T-helper 17 cell (primary cell): ENCODE data around the gene GALNT5. TPM values are rescaled to one million over a fixed set of nuclear protein-coding genes. Genes with fewer than 3 reads are reported as not detected.
"Not testable (repeated sequence)": the region's sequence is repeated elsewhere in the genome, so short reads cannot be mapped to it uniquely, and the experiment has no call there.

ENCODE experiments used
- ATAC-seq: fragments of 150-1000 bp; cut with Tn5 transposase; 2 replicates; pipeline ENCODE4 v1.10.0; 2021; ENCODE audit warnings: mild to moderate bottlenecking, moderate library complexity
- DNase-seq, 3 donors: peaks; one replicate each; pipeline versions ENCODE4 v3.0.0 to v3.0.0-alpha.2; 2020 to 2021
- H3K9me3 ChIP-seq: one replicate; pipeline ENCODE4 v1.7.0; 2013; ENCODE audit warnings: low read length, mild to moderate bottlenecking; ENCODE audit not compliant: control insufficient read depth, poor library complexity, severe bottlenecking
- H3K27ac Mint-ChIP-seq: one replicate; pipeline ENCODE4 v1.8.0; 2022; ENCODE audit warnings: mild to moderate bottlenecking, moderate library complexity, mixed read lengths
- H3K27me3 Mint-ChIP-seq: one replicate; pipeline ENCODE4 v1.8.0; 2022; ENCODE audit warnings: mixed read lengths
- H3K36me3 Mint-ChIP-seq: one replicate; pipeline ENCODE4 v1.8.0; 2022; ENCODE audit warnings: low read depth, mixed read lengths
- H3K4me1 Mint-ChIP-seq: one replicate; pipeline ENCODE4 v1.8.0; 2022; ENCODE audit warnings: mild to moderate bottlenecking, mixed read lengths
- H3K4me3 Mint-ChIP-seq: one replicate; pipeline ENCODE4 v1.8.0; 2022; ENCODE audit warnings: mild to moderate bottlenecking, moderate library complexity, mixed read lengths
- total RNA-seq, 4 donors: library from RNA in 2 of 4; stranded (reverse) in 2 of 4; gene quantifications; one replicate each; pipeline ENCODE4 v1.2.3 and lab custom pipeline; 2022 to 2026

Gene GALNT5
- total RNA-seq, 2 donors from 2014 or later = not detected

DNA sequence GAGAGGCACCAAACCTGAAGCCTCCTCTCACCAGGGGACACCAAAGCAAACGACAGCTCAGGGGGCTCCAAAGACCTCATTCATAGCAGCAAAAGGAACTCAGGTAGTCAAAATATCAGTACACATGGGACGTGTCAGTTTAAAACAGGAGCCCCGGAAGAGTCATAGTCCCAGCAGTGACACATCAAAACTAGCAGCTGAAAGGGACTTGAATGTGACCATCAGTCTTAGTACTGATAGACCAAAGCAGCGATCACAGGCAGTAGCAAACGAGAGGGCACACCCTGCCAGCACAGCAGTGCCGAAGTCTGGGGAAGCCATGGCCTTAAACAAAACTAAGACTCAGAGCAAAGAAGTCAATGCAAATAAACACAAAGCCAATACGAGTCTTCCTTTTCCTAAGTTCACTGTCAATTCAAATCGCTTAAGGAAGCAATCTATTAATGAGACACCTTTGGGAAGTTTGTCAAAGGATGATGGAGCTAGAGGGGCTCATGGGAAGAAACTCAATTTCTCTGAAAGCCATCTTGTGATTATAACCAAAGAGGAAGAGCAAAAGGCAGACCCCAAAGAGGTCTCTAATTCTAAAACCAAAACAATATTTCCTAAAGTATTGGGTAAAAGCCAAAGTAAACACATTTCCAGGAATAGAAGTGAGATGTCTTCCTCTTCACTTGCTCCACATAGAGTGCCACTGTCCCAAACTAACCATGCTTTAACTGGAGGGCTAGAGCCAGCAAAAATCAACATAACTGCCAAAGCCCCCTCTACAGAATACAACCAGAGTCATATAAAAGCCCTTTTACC lies 1.2 kb downstream of the GALNT5 start:
- H3K4me3 Mint-ChIP-seq = no peak overlapping the region
- peaks cover 11% of the 10 kb centered on the region for H3K4me1 Mint-ChIP-seq
- H3K27me3 Mint-ChIP-seq = peaks cover 6% of the 10 kb centered on the region
- ATAC-seq = no peak
- H3K9me3 ChIP-seq = no peaks in the 10 kb centered on the region
- H3K36me3 Mint-ChIP-seq = peaks cover 2% of the 10 kb centered on the region
- no peak for DNase-seq
- H3K27ac Mint-ChIP-seq = no peak overlapping the region

DNA sequence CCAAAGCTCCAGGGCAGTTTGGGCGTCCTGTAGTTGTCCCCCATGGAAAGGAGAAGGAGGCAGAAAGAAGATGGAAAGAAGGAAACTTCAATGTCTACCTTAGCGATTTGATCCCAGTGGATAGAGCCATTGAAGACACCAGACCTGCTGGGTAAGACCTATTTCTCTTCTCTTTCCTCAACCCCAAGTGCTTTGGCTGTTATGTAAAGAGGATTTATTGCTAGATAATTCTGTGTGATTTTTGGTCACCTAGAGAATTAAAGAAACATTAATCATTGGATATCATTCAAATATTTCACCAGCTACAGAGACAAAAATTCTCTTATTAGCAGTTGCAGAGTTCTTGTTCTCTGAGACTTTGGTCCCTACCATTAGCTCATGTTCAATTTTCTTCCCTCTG lies 1.9 kb downstream of the GALNT5 start:
- H3K9me3 ChIP-seq = no peaks in the 10 kb centered on the region
- Mint-ChIP-seq H3K4me1 (peaks cover 11% of the 10 kb centered on the region), H3K36me3 (peaks cover 2% of the 10 kb centered on the region), H3K27ac (no peak overlapping the region), H3K4me3 (no peak overlapping the region), H3K27me3 (peaks cover 6% of the 10 kb centered on the region)
- DNase-seq = no peak
- no peak for ATAC-seq

DNA sequence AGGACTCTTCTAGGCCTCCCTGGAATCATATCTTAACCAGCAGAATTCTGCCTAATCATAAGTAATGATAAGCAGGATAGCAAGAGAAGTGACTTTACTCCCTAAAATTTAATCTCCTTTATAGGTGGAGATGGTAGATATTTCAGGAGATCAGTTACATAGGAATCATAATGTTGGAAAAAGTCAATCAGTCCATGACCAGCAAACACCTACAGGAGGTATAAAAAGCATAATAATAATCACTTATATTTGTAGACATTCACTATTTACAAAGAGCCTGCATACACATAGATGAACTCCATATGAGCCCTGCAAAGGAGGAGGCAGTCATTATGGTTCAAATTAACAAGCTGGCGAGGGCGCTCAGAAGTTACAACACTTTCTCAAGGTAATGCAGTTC lies 2.5 kb downstream of the GALNT5 start:
- DNase-seq = no peak
- Mint-ChIP-seq H3K4me3 (no peak overlapping the region), H3K27me3 (peaks cover 6% of the 10 kb centered on the region), H3K4me1 (peaks cover 11% of the 10 kb centered on the region), H3K27ac (peak overlapping the region; percentile 16), H3K36me3 (peaks cover 2% of the 10 kb centered on the region)
- H3K9me3 ChIP-seq = no peaks in the 10 kb centered on the region
- ATAC-seq = no peak

DNA sequence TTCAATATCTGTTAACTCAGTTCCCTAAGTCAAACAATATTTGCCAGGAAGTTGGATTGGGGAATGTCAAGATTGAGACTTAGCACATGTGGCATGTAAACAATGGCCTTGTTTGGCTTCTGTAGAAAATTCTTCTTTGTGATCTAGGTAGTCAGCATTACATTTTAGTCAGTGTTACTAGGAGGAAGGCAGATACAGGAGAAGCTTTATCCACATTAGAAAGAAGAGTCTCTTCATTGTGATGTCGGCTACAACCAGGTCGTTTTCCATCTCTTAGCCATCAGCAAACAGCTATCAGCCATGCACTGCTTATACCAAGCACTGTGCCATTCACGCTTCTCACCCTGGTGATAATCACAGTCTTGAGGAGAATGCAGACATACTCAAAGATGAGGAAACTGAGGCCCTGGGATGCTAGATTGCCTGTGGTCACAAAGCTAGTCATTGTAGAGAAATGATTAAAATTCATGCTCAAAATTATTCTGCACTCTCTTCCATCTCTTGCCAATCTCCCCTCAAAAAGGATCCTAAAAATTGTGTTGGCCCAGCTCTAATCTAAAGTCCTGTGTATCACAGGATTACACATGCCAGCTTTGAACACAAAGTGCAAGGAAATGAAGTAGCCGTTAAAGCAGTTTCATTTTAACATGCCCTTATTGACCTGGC lies 3.2 kb downstream of the GALNT5 start:
- H3K36me3 Mint-ChIP-seq = peaks cover 2% of the 10 kb centered on the region
- DNase-seq = no peak
- H3K4me1 Mint-ChIP-seq = peaks cover 11% of the 10 kb centered on the region
- no peak for ATAC-seq
- H3K4me3 Mint-ChIP-seq = peak overlapping the region; percentile 25
- H3K27ac Mint-ChIP-seq = peak overlapping the region; percentile 16
- peaks cover 6% of the 10 kb centered on the region for H3K27me3 Mint-ChIP-seq
- no peaks in the 10 kb centered on the region for H3K9me3 ChIP-seq

DNA sequence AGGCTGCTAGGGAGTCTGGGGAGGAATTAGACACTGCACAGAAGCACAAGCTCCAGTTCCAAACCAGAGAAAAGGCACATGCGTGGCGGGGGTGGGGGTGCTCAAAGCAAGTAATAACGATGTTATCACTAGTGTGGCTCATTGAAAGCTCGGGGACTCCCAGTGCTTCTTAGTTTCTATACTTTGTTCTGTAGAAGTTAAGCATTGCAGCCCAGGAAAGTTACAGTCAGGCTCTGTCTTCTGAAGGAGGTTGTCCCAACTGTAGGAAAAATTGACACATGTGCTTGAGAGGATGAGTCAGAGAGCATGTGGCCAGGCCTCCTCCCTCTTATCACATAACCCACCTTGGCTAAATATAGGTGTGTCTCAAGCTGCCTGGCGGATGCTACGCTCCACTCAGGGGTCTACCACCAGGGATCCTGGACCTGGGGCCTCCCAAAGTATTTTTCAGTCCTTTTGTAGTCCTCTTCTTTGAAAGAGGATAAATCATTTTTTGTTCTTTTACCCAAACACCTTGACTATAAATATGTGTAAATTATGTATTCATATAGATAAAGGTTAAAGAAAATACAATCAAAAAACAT lies 3.8 kb downstream of the GALNT5 start:
- H3K9me3 ChIP-seq = no peaks in the 10 kb centered on the region
- H3K36me3 Mint-ChIP-seq = peaks cover 2% of the 10 kb centered on the region
- peaks cover 6% of the 10 kb centered on the region for H3K27me3 Mint-ChIP-seq
- peak overlapping the region; percentile 25 for H3K4me3 Mint-ChIP-seq
- H3K27ac Mint-ChIP-seq = peak overlapping the region; percentile 16
- DNase-seq (no peak), ATAC-seq (no peak)
- H3K4me1 Mint-ChIP-seq = peaks cover 13% of the 10 kb centered on the region

DNA sequence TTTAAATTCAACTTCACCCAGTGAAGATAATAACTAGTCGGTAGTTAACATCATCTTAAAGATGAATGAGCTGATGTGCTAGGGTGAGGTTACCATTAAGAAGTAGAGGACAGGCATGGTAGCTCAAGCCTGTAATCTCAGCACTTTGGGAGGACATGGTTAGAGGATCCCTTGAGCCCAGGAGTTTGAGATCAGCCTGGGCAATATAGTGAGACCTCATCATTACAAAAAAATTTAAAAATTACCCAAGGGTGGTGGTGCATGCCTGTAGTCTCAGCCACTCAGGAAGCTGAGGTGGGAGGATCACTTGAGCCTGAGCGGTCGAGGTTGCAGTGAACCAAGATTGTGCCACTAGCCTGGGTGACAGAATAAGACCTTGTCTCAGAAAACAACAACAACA lies 4.7 kb downstream of the GALNT5 start:
- no peaks in the 10 kb centered on the region for H3K9me3 ChIP-seq
- DNase-seq = no peak
- Mint-ChIP-seq H3K4me1 (peaks cover 13% of the 10 kb centered on the region), H3K4me3 (no peak overlapping the region), H3K27ac (no peak overlapping the region), H3K27me3 (peaks cover 5% of the 10 kb centered on the region), H3K36me3 (peaks cover 2% of the 10 kb centered on the region)
- ATAC-seq = no peak

DNA sequence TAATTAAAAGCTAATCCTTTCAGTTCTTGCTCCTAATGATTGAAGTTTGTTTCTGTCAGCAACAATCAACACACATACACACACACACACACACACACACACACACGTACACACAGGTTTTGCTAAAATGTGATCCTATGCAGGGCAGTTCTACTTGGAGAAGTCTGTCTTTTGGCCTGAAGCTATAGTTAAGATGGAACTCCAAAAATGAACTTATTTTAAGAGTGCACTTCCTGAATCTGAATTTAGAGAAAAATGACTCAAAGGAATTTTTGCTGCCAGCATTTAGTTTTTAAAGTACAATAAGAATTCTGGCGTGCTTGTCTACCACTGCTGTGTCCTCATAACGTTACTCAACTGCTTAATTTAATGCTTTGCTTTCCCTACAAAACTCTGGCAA lies 6.6 kb downstream of the GALNT5 start:
- H3K27ac Mint-ChIP-seq = peak overlapping the region; percentile 43
- no peak overlapping the region for H3K4me3 Mint-ChIP-seq
- no peak for ATAC-seq
- DNase-seq = no peak
- H3K9me3 ChIP-seq = no peaks in the 10 kb centered on the region
- peaks cover 16% of the 10 kb centered on the region for H3K4me1 Mint-ChIP-seq
- H3K36me3 Mint-ChIP-seq = peaks cover 2% of the 10 kb centered on the region
- H3K27me3 Mint-ChIP-seq = no peaks in the 10 kb centered on the region

DNA sequence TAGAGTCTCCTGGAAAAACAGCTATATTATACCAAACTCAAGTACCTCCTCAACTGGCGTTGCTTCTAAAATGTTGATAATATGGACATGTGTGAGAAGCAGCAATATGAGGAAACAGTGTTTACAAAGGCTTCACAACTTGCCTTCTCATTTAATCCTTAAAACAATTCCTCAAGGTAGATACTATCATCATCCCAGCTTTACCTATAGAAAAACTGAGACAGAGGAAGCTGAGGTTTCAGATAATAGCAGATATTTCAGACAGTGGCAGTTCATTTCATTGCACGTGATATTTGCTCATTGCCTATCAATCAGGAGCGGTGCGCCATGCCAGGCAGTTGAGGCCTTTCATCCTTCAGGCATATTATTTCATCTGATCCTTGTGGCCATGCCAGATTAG lies 8.3 kb downstream of the GALNT5 start:
- Mint-ChIP-seq H3K4me1 (peaks cover 14% of the 10 kb centered on the region), H3K4me3 (no peak overlapping the region), H3K27me3 (peaks cover 7% of the 10 kb centered on the region), H3K36me3 (peaks cover 2% of the 10 kb centered on the region), H3K27ac (no peak overlapping the region)
- no peaks in the 10 kb centered on the region for H3K9me3 ChIP-seq
- DNase-seq (no peak), ATAC-seq (no peak)

DNA sequence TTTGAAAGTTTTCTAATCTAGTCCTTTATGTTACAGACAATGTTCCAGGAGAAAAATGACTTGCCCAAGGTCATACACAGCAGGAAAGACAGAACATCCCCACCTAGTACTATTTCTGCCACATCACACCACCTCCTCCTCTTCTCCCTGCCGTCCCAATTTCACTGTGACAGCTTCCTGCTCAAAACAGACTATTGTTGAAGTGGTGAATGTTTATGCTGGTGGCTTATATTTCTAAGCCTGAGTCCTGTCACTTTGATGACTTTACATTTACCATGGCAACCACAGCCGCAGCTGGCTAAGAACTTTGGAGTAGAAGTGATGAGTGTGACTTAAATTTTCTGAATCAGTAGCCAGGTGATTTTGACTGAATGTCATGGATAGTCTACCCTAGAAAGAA lies 10.0 kb downstream of the GALNT5 start:
- H3K4me3 Mint-ChIP-seq = no peak overlapping the region
- ATAC-seq = peak; percentile 33
- H3K4me1 Mint-ChIP-seq = peaks cover 7% of the 10 kb centered on the region
- no peak overlapping the region for H3K27ac Mint-ChIP-seq
- H3K27me3 Mint-ChIP-seq = peaks cover 13% of the 10 kb centered on the region
- peaks cover 2% of the 10 kb centered on the region for H3K36me3 Mint-ChIP-seq
- no peaks in the 10 kb centered on the region for H3K9me3 ChIP-seq
- DNase-seq = no peak

DNA sequence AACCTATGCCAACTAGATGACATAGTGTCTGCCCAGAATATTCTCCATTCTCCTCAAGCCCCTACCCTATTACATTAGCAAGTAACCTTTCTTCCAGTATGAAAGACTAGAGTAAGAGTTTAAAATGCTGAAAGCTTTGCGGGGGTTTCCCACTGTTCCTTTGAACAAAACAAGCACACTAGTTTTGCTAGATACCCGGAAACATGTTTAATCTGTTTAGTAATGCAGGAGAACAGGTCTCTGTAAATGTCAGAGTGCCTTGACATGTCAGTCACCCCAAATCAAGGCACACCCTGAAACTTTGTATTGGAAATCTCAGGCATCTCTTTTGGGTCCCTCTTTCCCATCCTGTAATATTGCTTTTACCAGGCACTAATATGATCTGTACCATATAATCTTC lies 11.6 kb downstream of the GALNT5 start:
- Mint-ChIP-seq H3K4me3 (no peak overlapping the region), H3K4me1 (peaks cover 7% of the 10 kb centered on the region), H3K27ac (no peak overlapping the region), H3K36me3 (no peaks in the 10 kb centered on the region), H3K27me3 (peaks cover 13% of the 10 kb centered on the region)
- H3K9me3 ChIP-seq = no peaks in the 10 kb centered on the region
- DNase-seq = no peak
- ATAC-seq = no peak

DNA sequence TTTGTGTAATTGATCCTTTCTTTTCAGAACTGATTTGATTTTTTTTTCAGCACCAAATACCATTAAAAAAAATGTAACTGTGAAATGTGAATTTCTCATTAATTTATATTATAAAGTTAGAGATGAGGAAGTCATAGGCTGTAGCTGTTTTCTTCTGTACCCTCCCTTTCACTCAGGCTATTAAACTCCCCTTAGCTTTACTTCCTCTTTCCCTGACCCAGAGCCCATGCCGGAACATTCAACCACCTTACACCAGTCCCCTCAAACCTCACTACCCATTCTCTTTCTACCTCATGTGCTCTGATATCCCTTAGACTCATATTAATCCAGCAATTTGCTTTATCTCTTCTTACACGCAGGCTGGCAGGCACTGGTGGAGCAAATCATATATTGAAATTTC lies 12.4 kb downstream of the GALNT5 start:
- ATAC-seq (no peak), DNase-seq (no peak)
- H3K4me1 Mint-ChIP-seq = peaks cover 7% of the 10 kb centered on the region
- no peaks in the 10 kb centered on the region for H3K9me3 ChIP-seq
- no peak overlapping the region for H3K27ac Mint-ChIP-seq
- peaks cover 13% of the 10 kb centered on the region for H3K27me3 Mint-ChIP-seq
- H3K4me3 Mint-ChIP-seq = no peak overlapping the region
- H3K36me3 Mint-ChIP-seq = no peaks in the 10 kb centered on the region

DNA sequence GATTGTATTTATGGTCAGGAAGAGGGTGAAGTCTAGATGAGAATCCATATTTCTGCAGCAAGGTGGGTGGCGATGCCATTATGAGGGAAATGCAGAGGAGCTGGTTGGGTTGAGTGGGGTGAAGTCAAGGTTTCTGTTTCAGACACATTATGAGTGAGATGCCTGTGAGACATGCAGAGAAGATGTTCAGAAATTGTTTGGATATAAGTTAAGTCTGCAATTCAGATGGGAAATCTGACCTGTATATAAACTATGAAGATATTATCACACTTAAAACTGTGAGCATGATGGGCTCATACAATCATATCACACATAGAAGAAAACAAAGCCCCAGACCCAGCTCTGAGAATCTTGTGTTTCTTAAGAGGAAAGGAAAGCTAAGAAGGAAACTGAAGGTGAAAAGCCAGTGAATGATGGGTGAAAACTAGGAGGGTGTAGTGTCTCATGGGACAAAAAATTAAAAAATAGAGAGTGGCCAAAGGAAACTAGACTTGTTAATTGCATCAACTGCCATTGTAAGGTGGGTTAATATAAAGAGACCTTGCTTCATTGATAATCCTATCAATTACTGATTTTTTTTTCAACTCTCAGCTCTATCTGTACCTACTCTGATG lies 14.2 kb downstream of the GALNT5 start:
- no peaks in the 10 kb centered on the region for H3K9me3 ChIP-seq
- no peak overlapping the region for H3K27ac Mint-ChIP-seq
- H3K4me1 Mint-ChIP-seq = peaks cover 5% of the 10 kb centered on the region
- no peak for DNase-seq
- no peaks in the 10 kb centered on the region for H3K36me3 Mint-ChIP-seq
- no peak for ATAC-seq
- peaks cover 13% of the 10 kb centered on the region for H3K27me3 Mint-ChIP-seq
- H3K4me3 Mint-ChIP-seq = no peak overlapping the region

DNA sequence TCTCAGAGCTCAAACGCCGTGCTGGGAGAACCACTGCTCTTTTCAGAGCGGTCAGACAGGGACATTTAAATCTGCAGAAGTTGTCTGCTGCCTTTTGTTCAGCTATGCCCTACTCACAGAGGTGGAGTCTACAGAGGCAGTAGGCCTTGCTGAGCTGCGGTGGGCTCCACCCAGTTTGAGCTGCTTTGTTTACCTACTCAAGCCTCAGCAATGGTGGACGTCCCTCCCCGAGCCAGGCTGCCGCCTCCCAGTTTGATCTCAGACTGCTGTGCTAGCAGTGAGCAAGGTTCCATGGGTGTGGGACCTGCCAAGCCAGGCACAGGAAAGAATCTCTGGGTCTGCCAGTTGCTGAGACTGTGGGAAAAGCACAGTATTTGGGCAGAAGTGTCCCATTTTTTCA lies 21.8 kb downstream of the GALNT5 start:
- not testable (repeated sequence) for H3K27ac Mint-ChIP-seq, DNase-seq, ATAC-seq, H3K4me1 Mint-ChIP-seq, H3K4me3 Mint-ChIP-seq, H3K9me3 ChIP-seq, H3K36me3 Mint-ChIP-seq
- H3K27me3 Mint-ChIP-seq = peaks cover 23% of the 10 kb centered on the region
